GM23248 (cell line): ENCODE measurements around the gene C19orf67. TPM values are rescaled to one million over a fixed set of nuclear protein-coding genes. Genes with fewer than 3 reads are reported as not detected.

Experiments used
- DNase-seq: peaks from one replicate; pipeline ENCODE4 v3.0.0-alpha.2; 2015
- H2AFZ ChIP-seq: fragments of 200-600 bp; sonication (generic); 2 replicates; pipeline ENCODE4 v1.6.1; 2016; ENCODE audit warnings: antibody characterized with exemption
- H3F3A ChIP-seq: fragments of 200-600 bp; sonication (generic); 2 replicates; pipeline ENCODE4 v1.6.1; 2016; ENCODE audit warnings: mild to moderate bottlenecking, antibody characterized with exemption, mixed run types; ENCODE audit not compliant: insufficient read depth
- H3K27ac ChIP-seq: fragments of 200-600 bp; sonication (generic); 2 replicates; pipeline ENCODE4 v1.5.1; 2016; ENCODE audit warnings: mild to moderate bottlenecking
- H3K27me3 ChIP-seq: fragments of 200-600 bp; sonication (generic); replicated peaks from 2 replicates; pipeline ENCODE4 v1.6.1; 2016; ENCODE audit warnings: mild to moderate bottlenecking; ENCODE audit not compliant: insufficient read depth
- H3K36me3 ChIP-seq: fragments of 200-600 bp; sonication (generic); 2 replicates; pipeline ENCODE4 v1.6.1; 2016; ENCODE audit warnings: low read depth, mild to moderate bottlenecking
- H3K4me1 ChIP-seq: fragments of 200-600 bp; sonication (generic); 2 replicates; pipeline ENCODE4 v1.6.1; 2016; ENCODE audit warnings: mild to moderate bottlenecking; ENCODE audit not compliant: insufficient read depth
- H3K4me2 ChIP-seq: fragments of 200-600 bp; sonication (generic); one replicate; pipeline ENCODE4 v1.6.1; 2016; ENCODE audit warnings: mild to moderate bottlenecking; ENCODE audit not compliant: unreplicated experiment
- H3K4me3 ChIP-seq: fragments of 200-600 bp; sonication (generic); 2 replicates; pipeline ENCODE4 v1.5.1; 2016; ENCODE audit warnings: mild to moderate bottlenecking
- H3K79me2 ChIP-seq: fragments of 200-600 bp; sonication (generic); 2 replicates; pipeline ENCODE4 v1.6.1; 2016; ENCODE audit warnings: mild to moderate bottlenecking; ENCODE audit not compliant: insufficient read depth
- H3K9ac ChIP-seq: fragments of 200-600 bp; sonication (generic); 2 replicates; pipeline ENCODE4 v1.6.1; 2016; ENCODE audit warnings: mild to moderate bottlenecking
- H3K9me2 ChIP-seq: fragments of 200-600 bp; sonication (generic); 2 replicates; pipeline ENCODE4 v1.6.1; 2016; ENCODE audit warnings: mixed run types, mild to moderate bottlenecking, moderate library complexity; ENCODE audit not compliant: insufficient read depth
- H3K9me3 ChIP-seq: fragments of 200-600 bp; sonication (generic); one replicate; pipeline ENCODE4 v1.6.1; 2017; ENCODE audit warnings: low read depth
- H4K20me1 ChIP-seq: fragments of 200-600 bp; sonication (generic); 2 replicates; pipeline ENCODE4 v1.6.0; 2016; ENCODE audit not compliant: insufficient read depth
- EZH2 ChIP-seq: fragments of 200-600 bp; sonication (generic); IDR thresholded peaks from 2 replicates; pipeline ENCODE4 v1.6.1; 2018; ENCODE audit warnings: antibody characterized with exemption, mild to moderate bottlenecking; ENCODE audit not compliant: insufficient read depth, poor library complexity, severe bottlenecking
- EZH2phosphoT487 ChIP-seq: fragments of 200-600 bp; sonication (generic); IDR thresholded peaks from 2 replicates; pipeline ENCODE4 v1.6.1; 2018; ENCODE audit warnings: antibody characterized with exemption, moderate library complexity, mild to moderate bottlenecking, low read depth; ENCODE audit not compliant: insufficient read depth
- WGBS, 2 experiments: methylation state at CpG; one replicate each; pipeline ENCODE4 v1.1.6; 2015 to 2017; ENCODE audit warnings: low lambda C conversion rate in 2 of 2, low coverage in 1 of 2; ENCODE audit errors: missing lambda C conversion rate in 2 of 2; 5-methylcytosine and 5-hydroxymethylcytosine counted together
- in situ Hi-C: fragments of 300-500 bp; cut with MboI; formaldehyde crosslinking; loops from 2 replicates; pipeline ENCODE4 v1.15.0; 2020
- polyA plus RNA-seq: library from polyadenylated mRNA; unstranded; fragments of >200 nt; fragmentation: Nextera tagmentation; extraction: Ambion mirVana; gene quantifications from 2 replicates; pipeline ENCODE4 v1.2.1, GENCODE V29; 2016
- total RNA-seq: library from RNA; depleted of rRNA; stranded (reverse); fragments of >200 nt; shearing (Covaris generic); gene quantifications from 2 replicates; pipeline ENCODE4 v1.2.3, GENCODE V29; 2014

Gene C19orf67
- total and polyA plus RNA-seq, 2 experiments from 2014 or later, result not detected

DNA sequence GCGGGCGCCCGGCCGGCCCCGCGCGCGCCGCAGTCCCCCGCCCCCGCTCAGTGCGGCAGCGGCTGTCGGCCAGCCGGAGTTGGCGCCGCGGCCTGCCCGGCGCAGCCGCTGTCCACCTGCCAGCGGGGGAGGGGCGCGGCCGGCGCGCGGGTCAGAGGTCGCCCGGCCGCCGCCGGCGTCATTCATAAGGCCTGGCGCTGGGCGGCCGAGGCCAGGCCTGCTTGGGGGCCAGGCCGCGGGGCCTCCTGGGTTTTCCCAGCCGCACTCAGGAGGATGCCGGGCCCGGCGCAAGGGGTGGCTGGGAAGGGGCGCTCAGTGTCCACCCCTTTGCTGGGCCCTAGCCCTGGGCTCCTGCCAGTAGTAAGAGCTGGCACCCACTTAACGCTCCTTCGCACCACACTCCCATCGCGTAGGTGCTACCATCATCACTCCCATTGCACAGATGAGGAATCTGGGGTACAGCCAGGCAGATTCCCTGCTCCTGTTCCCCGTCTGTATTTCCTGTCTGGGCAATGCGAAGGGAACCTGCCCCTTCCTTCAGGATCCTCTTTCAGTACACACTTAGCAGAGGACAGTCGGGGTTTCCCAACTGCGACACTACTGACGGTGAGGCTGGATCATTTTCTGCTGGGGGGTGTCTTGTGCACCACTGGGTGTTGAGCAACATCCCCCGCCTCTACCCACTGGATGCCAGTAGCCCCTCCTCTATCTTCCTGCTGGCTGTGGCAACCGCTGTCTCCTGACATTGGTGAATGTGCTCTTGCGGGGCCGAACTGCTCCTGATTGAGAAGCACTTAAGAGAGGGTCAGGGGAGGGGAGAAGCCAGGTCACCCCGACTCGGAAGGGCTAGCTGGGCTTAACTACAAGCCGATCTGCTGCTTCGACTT, 32.8 kb upstream of the C19orf67 start:
- Histone ChIP-seq H3K4me2 (peak overlapping the region; percentile 61), H3K9me3 (no peaks in the 10 kb centered on the region), H3K9me2 (no peaks in the 10 kb centered on the region), H2AFZ (peak overlapping the region; percentile 83), H3K9ac (peak overlapping the region; percentile 87), H3K79me2 (peaks cover 39% of the 10 kb centered on the region), H3K36me3 (no peaks in the 10 kb centered on the region), H3K4me1 (peaks cover 29% of the 10 kb centered on the region), H4K20me1 (no peaks in the 10 kb centered on the region), H3K27ac (peak overlapping the region; percentile 94), H3K4me3 (peak overlapping the region; percentile 74), H3F3A (peaks cover 12% of the 10 kb centered on the region), H3K27me3 (no peaks in the 10 kb centered on the region)
- peak; percentile 87 for DNase-seq
- in situ Hi-C loops, result no loop called here
- WGBS, 2 experiments, result 2 to 4% methylated on average over 26 to 38 of the region's 61 CpGs
- no peak for TF ChIP-seq EZH2phosphoT487

DNA sequence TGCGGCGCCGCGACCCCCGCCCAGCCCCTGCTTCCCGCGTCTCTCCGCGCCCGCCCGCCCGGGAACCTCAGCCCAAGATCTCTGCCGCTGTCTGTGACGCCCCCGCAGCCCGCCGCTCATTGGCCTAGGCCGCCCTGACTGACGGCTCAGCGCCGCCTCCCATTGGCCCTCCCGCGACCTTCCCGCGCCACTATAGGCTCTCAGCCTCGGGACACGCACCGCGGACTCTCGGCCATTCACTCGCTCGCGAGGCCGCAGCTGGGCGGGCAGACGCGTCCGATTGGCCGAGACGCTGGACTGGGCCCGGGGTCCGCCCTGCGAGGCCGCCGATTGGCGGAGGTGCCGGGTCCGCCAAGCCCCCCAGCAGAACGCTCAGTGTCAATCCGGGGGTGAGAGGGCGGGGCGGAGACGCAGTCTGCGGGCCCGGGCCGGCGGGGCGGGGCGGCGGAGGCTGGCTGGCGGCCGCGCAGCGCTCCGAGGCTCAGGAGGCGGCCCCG, 32.1 kb upstream of the C19orf67 start, which contains the start of gene PRKACA:
PRKACA (minus strand) TSS at position 95 of the 497 bp plus-strand sequence. CDS start 215 bp downstream, outside the sequence.
- Histone ChIP-seq H3K9ac (peak within 1 kb of the TSS; percentile 87), H3K36me3 (no peaks in the 10 kb centered on the region), H4K20me1 (no peaks in the 10 kb centered on the region), H3F3A (peaks cover 12% of the 10 kb centered on the region), H3K79me2 (peaks cover 46% of the 10 kb centered on the region), H3K4me1 (peaks cover 36% of the 10 kb centered on the region), H3K27me3 (no peaks in the 10 kb centered on the region), H3K4me2 (peak within 1 kb of the TSS; percentile 94), H3K27ac (peak within 1 kb of the TSS; percentile 94), H2AFZ (peak within 1 kb of the TSS; percentile 83), H3K4me3 (peak within 1 kb of the TSS; percentile 93), H3K9me2 (no peaks in the 10 kb centered on the region), H3K9me3 (no peaks in the 10 kb centered on the region)
- TF ChIP-seq EZH2phosphoT487, result no peak
- no peak for TF ChIP-seq EZH2
- peak; percentile 100 for DNase-seq
- in situ Hi-C loops, result no loop called here
- 0 to 2% methylated on average over 31 to 61 of the region's 67 CpGs for WGBS, 2 experiments

DNA sequence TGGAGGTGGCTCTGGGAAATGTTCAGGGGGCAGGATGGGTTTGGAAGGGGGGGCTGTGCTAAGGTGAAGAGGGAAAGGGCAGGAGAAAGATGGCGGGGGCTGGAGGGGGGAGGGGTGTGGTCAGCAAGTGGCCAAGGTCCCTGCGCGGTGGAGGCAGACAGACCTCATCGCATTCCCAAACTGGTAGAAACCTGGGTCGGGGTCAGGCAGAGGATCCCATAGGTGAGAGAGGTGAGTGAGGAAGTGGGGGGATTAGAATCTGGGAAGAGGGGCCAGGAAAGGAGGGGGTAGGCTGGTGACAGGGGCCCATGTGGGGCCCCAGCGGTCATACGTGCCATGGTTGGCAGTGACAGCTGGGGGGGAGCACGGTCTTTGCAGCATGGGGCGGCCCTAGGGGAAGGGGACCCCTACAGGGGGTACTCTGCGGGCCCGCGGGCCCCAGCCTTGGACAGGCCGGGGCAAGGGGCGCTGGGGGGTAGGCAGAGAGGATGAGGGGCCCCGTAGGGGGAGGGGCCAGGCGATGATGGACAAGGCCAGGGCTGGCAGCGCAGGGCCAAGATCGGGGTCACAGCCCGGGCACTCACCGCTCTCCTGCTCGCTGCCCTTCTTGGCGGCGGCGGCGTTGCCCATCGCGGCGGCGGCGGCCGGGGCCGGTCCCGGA, 31.5 kb upstream of the C19orf67 start:
- TF ChIP-seq EZH2phosphoT487, result no peak
- no peak for TF ChIP-seq EZH2
- Histone ChIP-seq H3K36me3 (no peaks in the 10 kb centered on the region), H3K9me3 (no peaks in the 10 kb centered on the region), H3K27me3 (no peaks in the 10 kb centered on the region), H3K9me2 (no peaks in the 10 kb centered on the region), H3K79me2 (peaks cover 52% of the 10 kb centered on the region), H4K20me1 (no peaks in the 10 kb centered on the region), H3K4me2 (peak overlapping the region; percentile 94), H3F3A (peaks cover 12% of the 10 kb centered on the region), H3K9ac (peak overlapping the region; percentile 86), H3K27ac (no peak overlapping the region), H3K4me3 (peak overlapping the region; percentile 93), H2AFZ (peak overlapping the region; percentile 56; the same call in 1 of the 2 replicates), H3K4me1 (peaks cover 40% of the 10 kb centered on the region)
- WGBS, 2 experiments, result 0 to 2% methylated on average over 2 to 31 of the region's 33 CpGs
- in situ Hi-C loops, result no loop called here
- peak; percentile 30 for DNase-seq

DNA sequence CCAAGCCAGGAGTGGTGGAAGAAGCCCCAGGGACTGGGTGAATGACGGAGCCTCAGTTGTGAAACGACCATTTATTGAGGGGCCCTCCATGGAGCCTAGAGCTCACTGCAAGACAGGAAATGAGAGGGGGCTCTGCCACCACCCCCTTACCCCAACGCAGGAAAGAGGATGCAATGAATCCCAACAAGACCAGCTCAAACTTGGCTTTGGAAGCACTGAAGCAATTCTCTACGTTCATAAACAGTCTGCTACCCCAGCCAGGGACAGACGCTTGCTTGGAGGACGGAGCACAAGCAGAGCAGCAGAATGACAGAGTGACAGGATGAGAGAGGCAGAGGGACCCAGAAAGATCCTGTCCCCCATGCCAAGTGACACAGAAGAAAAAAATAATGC, 30.9 kb upstream of the C19orf67 start:
- in situ Hi-C loops, result no loop called here
- peak overlapping the region; percentile 94 for H3K4me2 ChIP-seq
- 0 out of 2 replicates have a peak overlapping the region, but pooled peaks have one; percentile 56 for H2AFZ ChIP-seq
- H3K4me3 ChIP-seq, result peak overlapping the region; percentile 93
- peaks cover 57% of the 10 kb centered on the region for H3K79me2 ChIP-seq
- DNase-seq, result peak; percentile 29
- H3F3A ChIP-seq, result peaks cover 12% of the 10 kb centered on the region
- H3K4me1 ChIP-seq, result peaks cover 40% of the 10 kb centered on the region
- no peaks in the 10 kb centered on the region for H3K9me2 ChIP-seq
- peak overlapping the region; percentile 86 for H3K9ac ChIP-seq
- H4K20me1 ChIP-seq, result no peaks in the 10 kb centered on the region
- no peaks in the 10 kb centered on the region for H3K36me3 ChIP-seq
- 1 to 3% methylated on average over 6 of the region's 6 CpGs for WGBS, 2 experiments
- no peak overlapping the region for H3K27ac ChIP-seq
- H3K27me3 ChIP-seq, result no peaks in the 10 kb centered on the region
- H3K9me3 ChIP-seq, result no peaks in the 10 kb centered on the region
- TF ChIP-seq EZH2phosphoT487, result no peak
- no peak for TF ChIP-seq EZH2
